GM15510 (cell line): Measurements from ENCODE around the gene AUTS2.

Source experiments
- POLR2A ChIP-seq: IDR thresholded peaks from 3 replicates; pipeline ENCODE4 v1.6.1; 2011; ENCODE audit warnings: borderline replicate concordance; ENCODE audit not compliant: insufficient read length; ENCODE audit errors: extremely low read depth

The AUTS2 gene

DNA sequence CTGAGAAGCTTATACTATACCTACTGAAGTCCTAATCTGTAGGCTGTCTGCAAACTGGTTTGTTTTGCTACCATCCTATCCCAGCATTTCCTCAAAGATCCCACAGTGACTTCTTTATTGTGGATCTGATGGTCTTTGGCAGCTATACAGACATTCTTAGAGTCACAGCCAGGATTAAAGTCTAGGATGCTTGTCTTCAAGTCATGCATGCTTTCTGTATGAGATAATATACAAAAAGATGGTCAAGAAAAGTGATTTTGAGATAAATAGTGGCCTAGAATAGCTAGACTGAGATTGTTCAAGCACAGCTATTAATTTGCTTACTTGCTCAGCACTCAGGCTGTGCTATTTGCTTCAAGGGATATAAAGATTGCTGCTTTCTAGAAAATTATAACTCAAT lies 454.4 kb downstream of the AUTS2 start:
- TF ChIP-seq POLR2A, result no peak

DNA sequence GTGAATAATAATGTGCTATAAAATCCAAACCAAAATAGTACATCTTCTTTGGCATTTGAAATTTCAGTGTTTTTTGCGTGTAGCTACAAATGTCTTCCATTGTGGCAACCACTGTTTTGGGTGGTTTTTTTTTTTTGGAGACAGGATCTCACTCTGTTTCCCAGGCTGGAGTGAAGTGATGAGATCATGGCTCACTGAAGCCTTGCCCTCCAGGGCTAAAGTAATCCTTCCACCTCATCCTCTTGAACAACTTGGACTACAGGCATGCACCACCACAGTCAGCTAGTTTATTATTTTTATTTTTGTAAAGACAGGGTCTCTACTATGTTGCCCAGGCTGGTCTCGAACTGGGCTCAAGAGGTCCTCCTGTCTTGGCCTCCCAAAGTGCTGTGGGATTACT lies 455.1 kb downstream of the AUTS2 start:
- TF ChIP-seq POLR2A, result no peak

DNA sequence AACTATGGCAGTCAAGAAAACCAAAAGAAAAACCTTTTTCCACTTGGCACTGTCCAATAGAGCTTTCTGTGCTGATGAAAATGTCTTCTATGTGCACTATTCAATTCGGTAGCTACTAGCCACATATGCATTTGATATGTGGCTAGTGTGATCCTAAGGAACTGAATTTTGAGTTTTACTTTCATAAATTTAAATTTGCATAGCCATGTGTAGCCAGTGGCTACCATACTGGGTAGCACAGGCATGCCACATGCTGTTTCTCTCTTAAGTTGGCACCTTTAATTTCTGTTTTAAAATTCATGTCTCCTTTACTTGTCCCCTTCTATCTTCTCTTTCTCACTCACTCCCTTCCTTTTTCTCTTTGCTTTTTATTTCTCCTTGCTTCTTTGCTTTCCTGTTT lies 455.7 kb downstream of the AUTS2 start:
- TF ChIP-seq POLR2A, result no peak

DNA sequence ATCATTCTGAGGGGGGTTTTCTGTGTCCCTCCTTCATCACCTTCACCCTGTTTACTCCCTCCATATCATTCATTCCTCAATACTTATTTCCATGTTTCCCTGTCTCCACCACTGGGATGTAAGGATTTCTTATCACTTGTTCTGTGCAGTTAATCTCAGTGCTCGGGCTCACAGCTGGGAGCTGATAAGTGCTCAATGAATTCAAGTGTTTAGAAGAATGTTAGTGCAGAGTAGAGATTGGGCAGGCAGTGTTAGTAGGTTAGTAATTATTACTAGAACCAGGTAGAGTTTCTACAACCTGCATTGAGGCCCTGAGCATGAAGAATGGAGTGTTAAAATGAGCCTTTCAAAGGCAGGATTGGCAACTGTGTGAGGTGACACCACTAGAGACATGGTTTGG lies 458.1 kb downstream of the AUTS2 start:
- TF ChIP-seq POLR2A, result no peak

DNA sequence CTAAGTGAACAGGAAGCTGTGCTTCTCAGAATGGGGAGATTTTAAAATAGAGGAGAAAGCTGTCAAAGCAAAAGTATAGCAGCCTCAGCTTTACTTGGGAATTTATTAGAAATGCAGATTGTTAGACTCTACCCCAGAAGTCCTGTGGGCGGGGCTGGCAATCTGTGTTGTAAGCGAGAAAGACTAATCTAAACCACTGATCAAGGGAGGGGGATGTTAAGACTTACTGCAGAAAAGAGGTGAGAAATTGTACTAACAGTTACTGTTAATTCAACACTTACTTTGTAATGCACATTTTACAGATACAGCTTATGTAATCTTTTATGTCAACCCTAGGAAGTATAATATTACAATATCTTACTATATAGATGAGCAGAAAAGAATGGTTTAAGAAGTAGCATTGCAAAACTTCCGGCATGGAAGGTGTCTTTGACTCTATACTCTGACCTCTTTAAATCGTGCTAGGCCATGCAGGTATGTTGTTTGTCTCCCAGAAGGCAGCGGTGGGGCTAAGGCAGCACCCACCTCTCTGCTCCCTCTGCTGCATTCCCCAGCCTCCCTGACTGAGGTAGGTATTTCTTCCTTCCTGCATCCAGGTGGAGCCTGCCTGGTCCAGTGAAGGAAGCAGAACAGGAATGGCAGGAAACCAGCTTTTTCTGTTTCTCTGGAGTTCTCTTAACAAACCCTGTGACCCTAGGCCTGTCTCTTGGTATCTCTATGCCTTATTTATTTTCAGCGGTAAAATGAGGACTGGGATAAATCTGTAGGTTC lies 462.2 kb downstream of the AUTS2 start:
- no peak for TF ChIP-seq POLR2A

DNA sequence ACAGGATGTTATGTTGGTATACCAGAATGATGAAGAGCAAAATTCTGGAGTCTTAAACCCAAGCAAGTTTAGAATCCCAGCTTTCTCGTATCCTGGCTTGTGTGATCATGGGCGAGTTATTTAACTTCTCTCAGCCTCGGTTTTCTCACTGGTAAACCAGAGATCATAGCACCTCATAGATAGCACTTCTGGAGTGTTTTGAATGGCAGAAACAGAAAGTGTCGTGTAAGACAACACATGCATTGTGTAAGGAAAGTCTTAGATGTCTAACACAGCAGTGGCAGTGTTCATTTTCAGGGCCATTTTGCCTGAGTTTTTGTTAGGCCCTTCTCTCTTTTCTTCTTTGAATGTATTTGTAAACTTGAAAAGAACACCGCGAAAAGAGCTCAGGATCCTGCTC lies 465.1 kb downstream of the AUTS2 start:
- TF ChIP-seq POLR2A, result no peak

DNA sequence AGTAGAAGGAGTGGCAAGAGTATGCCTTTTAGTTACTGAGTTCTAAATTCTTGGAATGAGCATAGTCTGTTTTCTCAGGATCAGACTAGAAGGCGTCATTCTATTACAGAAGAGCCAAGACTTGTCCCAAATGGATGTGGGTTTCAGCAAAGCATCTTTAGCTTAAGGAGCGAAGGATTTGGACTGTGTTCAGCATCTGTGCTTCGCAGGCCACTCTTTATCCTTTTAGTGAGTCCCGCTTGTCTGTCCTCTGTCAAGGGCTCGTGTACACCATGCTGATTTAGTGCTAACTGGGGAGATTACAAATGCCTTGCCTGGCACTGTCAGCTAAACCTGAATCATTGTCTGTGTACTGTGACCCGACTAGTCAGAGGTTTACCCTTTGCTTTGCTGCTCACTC lies 465.7 kb downstream of the AUTS2 start:
- TF ChIP-seq POLR2A, result no peak

DNA sequence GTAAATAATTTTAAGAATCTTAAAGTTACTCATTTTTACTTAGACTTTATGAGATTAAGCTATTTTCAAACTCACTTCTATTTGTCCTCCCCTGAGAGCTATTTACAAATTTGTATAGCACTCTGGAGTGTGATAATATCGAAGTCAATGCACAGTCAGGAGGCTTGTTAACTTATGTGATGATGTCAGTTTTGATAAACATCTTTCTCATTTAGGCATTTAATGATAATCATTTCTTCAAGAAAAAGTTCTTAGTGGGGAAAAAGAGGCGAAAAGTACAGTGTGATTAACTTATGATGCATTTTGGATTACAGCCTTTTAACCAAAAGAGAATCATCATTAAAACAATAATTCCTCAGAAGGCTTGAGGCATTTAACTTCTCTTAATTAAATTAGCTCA lies 468.6 kb downstream of the AUTS2 start:
- TF ChIP-seq POLR2A, result no peak

DNA sequence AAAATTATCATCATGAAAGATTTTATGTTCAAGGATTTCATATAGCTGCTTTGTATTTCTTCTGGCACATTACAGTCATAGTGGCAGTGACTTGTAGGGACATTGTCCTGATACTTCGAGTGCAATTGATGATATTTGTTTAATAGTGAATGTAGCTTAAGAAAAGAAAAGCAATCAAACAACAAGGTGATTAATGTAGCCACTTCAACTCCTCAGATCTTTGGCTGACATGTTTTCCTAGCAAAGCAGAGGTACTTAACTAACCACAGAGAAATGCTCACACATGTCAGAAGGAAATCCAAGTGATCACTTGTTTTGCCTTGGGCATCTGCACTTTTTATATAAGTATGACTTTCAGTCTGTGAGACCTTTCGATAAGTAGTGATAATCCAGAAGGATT lies 470.3 kb downstream of the AUTS2 start:
- no peak for TF ChIP-seq POLR2A

DNA sequence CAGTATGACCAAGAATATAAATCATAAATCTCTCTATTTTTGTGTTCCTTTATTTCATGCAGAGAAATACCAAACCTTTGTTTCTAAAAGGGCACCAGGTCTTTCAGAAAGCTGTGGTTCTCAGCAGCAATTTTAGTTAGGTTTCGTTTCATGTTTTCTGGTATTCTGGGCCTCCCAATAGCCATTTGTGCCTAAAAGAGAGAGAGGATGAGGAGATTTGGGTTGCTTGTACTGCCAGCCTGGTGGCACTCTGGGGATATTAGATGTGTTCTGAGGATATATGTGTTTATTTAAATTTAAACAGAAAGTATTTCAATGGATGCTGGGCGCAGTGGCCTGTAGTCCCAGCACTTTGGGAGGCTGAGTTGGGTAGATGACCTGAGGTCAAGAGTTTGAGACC lies 471.7 kb downstream of the AUTS2 start:
- no peak for TF ChIP-seq POLR2A

DNA sequence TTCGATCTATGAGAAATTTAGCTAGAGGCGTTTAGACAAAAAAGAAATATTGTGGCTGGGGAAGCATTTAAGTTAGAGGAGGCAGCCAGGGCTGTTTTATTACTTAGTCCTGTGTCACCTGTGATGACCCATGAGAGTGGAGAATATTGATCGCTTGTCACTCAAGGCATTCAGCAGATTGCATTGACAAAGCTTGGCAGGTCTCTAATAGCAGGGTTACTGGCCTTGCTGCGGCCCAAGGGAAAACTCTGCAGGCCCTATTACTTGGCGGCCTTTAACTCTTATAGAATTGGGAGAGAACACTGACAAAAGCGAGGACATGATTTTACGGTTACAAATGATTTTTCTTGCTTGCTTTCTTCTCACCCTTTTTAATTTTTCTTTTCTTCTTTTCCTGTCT lies 473.5 kb downstream of the AUTS2 start:
- TF ChIP-seq POLR2A, result no peak

DNA sequence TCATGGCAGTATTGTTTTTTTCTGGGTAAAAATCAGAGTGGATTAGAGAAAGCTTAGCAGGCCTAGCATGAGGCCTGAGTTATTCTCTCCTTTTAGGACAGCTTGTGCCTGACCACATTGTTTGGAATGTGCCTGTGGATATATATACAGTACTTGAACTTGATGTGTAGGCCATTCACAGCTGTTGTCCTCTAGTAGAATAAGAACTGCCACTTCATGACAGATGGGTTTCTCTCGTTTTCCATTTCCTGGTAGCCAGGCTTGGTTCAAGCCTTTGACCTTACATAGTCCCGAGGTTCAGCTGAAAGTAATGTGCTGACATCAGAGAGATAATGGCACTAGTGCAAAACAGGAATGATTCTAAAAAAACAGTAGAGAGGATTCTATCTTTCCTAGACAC lies 473.9 kb downstream of the AUTS2 start:
- TF ChIP-seq POLR2A, result no peak

DNA sequence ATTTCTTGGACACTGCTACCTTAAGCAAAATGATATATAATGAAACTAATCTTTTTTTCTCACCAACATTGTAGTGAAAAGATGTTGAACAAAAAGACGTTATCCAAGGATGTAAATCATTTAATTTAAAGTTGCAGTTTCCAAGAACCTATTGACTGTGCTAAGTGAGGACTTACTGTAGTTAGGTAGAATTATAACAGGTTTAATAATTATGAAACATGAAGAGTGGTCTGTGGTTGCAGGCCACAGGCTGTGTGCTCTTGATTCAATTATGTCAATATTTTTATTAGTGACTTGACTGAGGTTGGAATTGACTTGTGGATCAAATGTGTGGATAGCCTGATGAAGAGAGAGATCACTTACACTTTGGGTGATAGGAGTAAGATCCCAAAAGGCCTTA lies 478.1 kb downstream of the AUTS2 start:
- TF ChIP-seq POLR2A, result no peak

DNA sequence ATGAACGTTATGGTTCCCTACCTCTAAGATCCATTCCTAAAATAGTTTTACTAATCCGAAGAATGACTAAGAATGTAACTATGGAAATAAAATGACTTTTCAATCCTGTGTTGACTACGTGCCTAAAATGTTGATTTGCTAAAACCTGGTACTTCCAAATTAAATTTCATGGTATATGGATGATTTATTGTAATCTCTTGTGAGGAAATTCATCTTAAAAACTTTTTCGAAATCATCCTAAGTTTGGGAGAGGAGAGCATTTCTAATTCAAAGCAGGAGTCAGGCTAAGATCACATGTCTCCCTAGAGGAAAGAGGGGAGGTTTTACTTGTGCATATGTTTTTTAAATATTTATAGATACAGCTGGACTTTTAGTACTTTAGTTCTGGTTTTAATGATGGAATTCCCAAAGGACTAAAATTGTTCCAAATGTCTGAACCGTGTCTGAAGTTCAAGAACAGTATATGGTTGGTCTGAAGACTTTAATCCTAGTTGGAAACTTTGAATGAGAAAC lies 483.9 kb downstream of the AUTS2 start:
- TF ChIP-seq POLR2A, result no peak

DNA sequence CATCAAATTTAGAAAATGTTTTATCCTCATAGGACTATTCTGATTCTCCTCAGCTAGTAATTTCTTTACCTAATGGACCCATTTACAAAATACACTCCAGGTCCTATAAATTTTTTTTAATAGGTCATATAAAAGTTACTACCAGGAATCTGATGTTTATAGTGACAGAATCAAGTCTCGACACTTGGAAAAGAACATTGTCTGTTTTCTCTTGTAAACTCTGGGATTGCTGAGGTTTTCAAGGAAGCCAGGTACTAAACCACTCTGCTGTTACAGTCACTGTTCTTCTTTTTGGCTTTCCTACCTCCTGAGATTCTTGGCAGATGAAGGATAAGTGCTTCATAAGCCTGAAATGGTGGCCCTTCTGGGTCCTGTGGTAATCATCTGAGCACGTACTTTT lies 493.1 kb downstream of the AUTS2 start:
- TF ChIP-seq POLR2A, result no peak
